Uterus (tissue), 4 donors: ENCODE results near the gene GLRA1. TPM values are rescaled to one million over a fixed set of nuclear protein-coding genes. Genes with fewer than 3 reads are reported as not detected.

Experiments used
- DNase-seq, 2 donors: peaks; one replicate each; pipeline ENCODE4 v3.0.0-alpha.2; 2019 to 2020
- H3K27ac ChIP-seq, 2 donors: fragments of 200-600 bp; sonication (generic); 1 replicate in 1 of 2; 2 replicates in 1 of 2; pipeline ENCODE4 v1.5.1; 2016 to 2018
- H3K27me3 ChIP-seq, 2 donors: fragments of 200-600 bp; sonication (generic); one replicate each; pipeline ENCODE4 v1.5.1; 2018 to 2019; ENCODE audit warnings: control low read depth in 1 of 2
- H3K36me3 ChIP-seq, 2 donors: fragments of 200-600 bp; sonication (generic); one replicate each; pipeline ENCODE4 v1.5.1; 2019; ENCODE audit warnings: control low read depth in 1 of 2
- H3K4me1 ChIP-seq, 2 donors: fragments of 200-600 bp; sonication (generic); one replicate each; pipeline ENCODE4 v1.5.1; 2018 to 2019; ENCODE audit warnings: control low read depth in 1 of 2
- H3K4me3 ChIP-seq, 2 donors: fragments of 200-600 bp; sonication (generic); 1 replicate in 1 of 2; 2 replicates in 1 of 2; pipeline ENCODE4 v1.5.1; 2018 to 2019; ENCODE audit warnings: mild to moderate bottlenecking in 1 of 2
- H3K9me3 ChIP-seq, 2 donors: fragments of 200-600 bp; sonication (generic); one replicate each; pipeline ENCODE4 v1.5.1; 2019; ENCODE audit warnings: control low read depth in 1 of 2
- CTCF ChIP-seq, 4 experiments: fragments of 200-600 bp in 2 of 4; fragments of 450-650 bp in 2 of 4; sonication (generic) in 2 of 4; IDR thresholded peaks; one replicate each; pipeline ENCODE4 v1.5.1; 2016 to 2019; ENCODE audit warnings: antibody characterized with exemption in 4 of 4, mild to moderate bottlenecking in 2 of 4, moderate library complexity in 1 of 4
- POLR2A ChIP-seq, 2 donors: fragments of 450-650 bp; IDR thresholded peaks; one replicate each; pipeline ENCODE4 v1.6.1; 2016; ENCODE audit warnings: antibody characterized with exemption in 2 of 2, mild to moderate bottlenecking in 1 of 2, moderate library complexity in 1 of 2
- intact Hi-C: fragments of 100-400 bp; cut with DNase I; formaldehyde crosslinking; loops from one replicate; pipeline ENCODE4 v1.15.1; 2023; ENCODE audit warnings: low total_unique reads
- total RNA-seq, 4 donors: library from RNA; depleted of rRNA in 3 of 4; stranded (reverse); fragments of >200 nt in 3 of 4; gene quantifications; one replicate each; pipeline versions ENCODE4 v1.1.0 to v1.2.4, GENCODE V29; 2014 to 2023
- donor health status: DM: yes; HTN: yes; CAD: no.

GLRA1 gene
- total RNA-seq, 4 donors from 2014 or later = not detected

GRCh38 chr5:151829370-151829769, 95.3 kb downstream of the GLRA1 start:
- H3K27me3 ChIP-seq = no peaks in the 10 kb centered on the region
- H3K4me3 ChIP-seq = no peak overlapping the region
- TF ChIP-seq CTCF (IDR thresholded peaks at IDR 0.05) (no peak), POLR2A (IDR thresholded peaks at IDR 0.05) (no peak)
- H3K4me1 ChIP-seq = no peaks in the 10 kb centered on the region
- intact Hi-C loops = no loop called here
- peaks cover 0 to 3% of the 10 kb centered on the region in 2 donors for H3K9me3 ChIP-seq
- H3K27ac ChIP-seq = no peak overlapping the region
- H3K36me3 ChIP-seq = no peaks in the 10 kb centered on the region
- no peak for DNase-seq

GRCh38 chr5:151825445-151825844, 99.2 kb downstream of the GLRA1 start:
- peak; percentile 23 to 42 for DNase-seq
- H3K9me3 ChIP-seq = no peaks in the 10 kb centered on the region
- TF ChIP-seq POLR2A (IDR thresholded peaks at IDR 0.05) (no peak), CTCF (IDR thresholded peaks at IDR 0.05) (peak; percentile 69 to 76 (median 74))
- intact Hi-C loops = no loop called here
- H3K27me3 ChIP-seq = no peaks in the 10 kb centered on the region
- no peak overlapping the region for H3K27ac ChIP-seq
- no peaks in the 10 kb centered on the region for H3K36me3 ChIP-seq
- H3K4me3 ChIP-seq = no peak overlapping the region
- H3K4me1 ChIP-seq = no peaks in the 10 kb centered on the region

- no peaks in the 10 kb centered on the region for H3K4me1 ChIP-seq
- H3K27me3 ChIP-seq = no peaks in the 10 kb centered on the region
- H3K9me3 ChIP-seq = no peaks in the 10 kb centered on the region
- no peak overlapping the region for H3K4me3 ChIP-seq
- DNase-seq = no peak
- no peak overlapping the region for H3K27ac ChIP-seq
- H3K36me3 ChIP-seq = no peaks in the 10 kb centered on the region
- no peak for TF ChIP-seq CTCF (IDR thresholded peaks at IDR 0.05)
- TF ChIP-seq POLR2A (IDR thresholded peaks at IDR 0.05) = no peak
- intact Hi-C loops = no loop called here
Measured at GRCh38 chr5:151822141-151822540, 102.5 kb downstream of the GLRA1 start.

- no peaks in the 10 kb centered on the region for H3K36me3 ChIP-seq
- H3K27ac ChIP-seq = no peak overlapping the region
- no peak for DNase-seq
- H3K4me3 ChIP-seq = no peak overlapping the region
- H3K9me3 ChIP-seq = no peaks in the 10 kb centered on the region
- TF ChIP-seq CTCF (IDR thresholded peaks at IDR 0.05) = no peak
- no peak for TF ChIP-seq POLR2A (IDR thresholded peaks at IDR 0.05)
- H3K27me3 ChIP-seq = no peaks in the 10 kb centered on the region
- intact Hi-C loops = no loop called here
- no peaks in the 10 kb centered on the region for H3K4me1 ChIP-seq
Measured at GRCh38 chr5:151820903-151821302, 103.7 kb downstream of the GLRA1 start.

- H3K9me3 ChIP-seq = no peaks in the 10 kb centered on the region
- H3K27ac ChIP-seq = no peak overlapping the region
- H3K4me1 ChIP-seq = peaks cover 0 to 5% of the 10 kb centered on the region in 2 donors
- no peaks in the 10 kb centered on the region for H3K36me3 ChIP-seq
- TF ChIP-seq CTCF (IDR thresholded peaks at IDR 0.05) (no peak), POLR2A (IDR thresholded peaks at IDR 0.05) (no peak)
- DNase-seq = no peak
- no peaks in the 10 kb centered on the region for H3K27me3 ChIP-seq
- intact Hi-C loops = no loop called here
- H3K4me3 ChIP-seq = no peak overlapping the region
Measured at GRCh38 chr5:151820271-151820670, 104.4 kb downstream of the GLRA1 start.
